DOHH2 (cell line): ENCODE data around the gene DENND6B.

Source experiments
- EZH2phosphoT487 ChIP-seq: fragments of 200-600 bp; sonication (generic); IDR thresholded peaks from 2 replicates; pipeline ENCODE4 v1.6.1; 2017; ENCODE audit warnings: borderline replicate concordance, mild to moderate bottlenecking, antibody characterized with exemption, low read length, moderate library complexity, mixed read lengths
- TF ChIP-seq, protein P1 (sequence below): fragments of 200-600 bp; sonication (generic); IDR thresholded peaks from one replicate; pipeline ENCODE4 v1.5.1; 2014; ENCODE audit warnings: antibody characterized with exemption, mild to moderate bottlenecking, low read depth, low read length; ENCODE audit not compliant: poor library complexity, severe bottlenecking

DNA sequence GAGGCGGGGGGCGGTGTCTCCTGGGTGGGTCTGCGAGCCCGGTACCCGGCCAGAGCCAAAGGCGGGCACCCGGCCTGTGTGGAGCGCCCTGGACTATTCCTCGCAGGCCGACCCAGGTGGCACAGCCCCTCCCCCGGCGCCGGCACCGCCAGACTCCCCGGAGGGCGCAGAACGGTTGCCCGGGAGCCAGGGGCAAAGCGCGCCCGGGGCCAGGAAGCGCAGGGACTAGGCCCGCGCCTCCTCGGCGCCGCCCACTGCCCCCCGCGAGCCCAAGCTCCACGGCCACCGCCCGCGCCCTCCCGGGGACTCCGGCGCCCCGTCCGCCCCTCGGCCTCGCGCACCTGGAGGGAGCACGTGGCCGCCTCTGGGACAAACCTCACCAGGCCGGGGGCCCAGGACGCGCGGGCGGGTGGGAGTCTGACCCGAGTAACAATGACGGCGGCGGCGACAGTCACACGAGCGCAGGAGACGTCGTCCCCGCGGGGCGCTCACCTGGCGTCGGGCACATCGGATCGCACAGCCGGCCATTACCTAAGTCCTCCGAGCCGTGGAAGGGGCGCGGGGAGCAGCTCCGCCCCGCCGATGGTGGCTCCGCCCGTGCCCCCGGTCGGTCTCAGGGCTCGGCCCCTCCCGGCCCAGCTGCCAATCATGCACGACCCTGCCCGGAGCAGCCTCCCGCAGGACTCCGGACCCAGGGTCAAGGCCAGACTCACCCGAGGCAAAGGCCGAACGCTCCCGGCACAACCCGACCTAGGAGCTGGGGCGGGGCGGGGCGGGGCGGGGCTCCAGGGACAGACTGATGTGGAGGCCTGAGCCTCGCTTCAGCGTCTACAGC lies 26.8 kb downstream of the DENND6B start:
- TF ChIP-seq, protein P1, sequence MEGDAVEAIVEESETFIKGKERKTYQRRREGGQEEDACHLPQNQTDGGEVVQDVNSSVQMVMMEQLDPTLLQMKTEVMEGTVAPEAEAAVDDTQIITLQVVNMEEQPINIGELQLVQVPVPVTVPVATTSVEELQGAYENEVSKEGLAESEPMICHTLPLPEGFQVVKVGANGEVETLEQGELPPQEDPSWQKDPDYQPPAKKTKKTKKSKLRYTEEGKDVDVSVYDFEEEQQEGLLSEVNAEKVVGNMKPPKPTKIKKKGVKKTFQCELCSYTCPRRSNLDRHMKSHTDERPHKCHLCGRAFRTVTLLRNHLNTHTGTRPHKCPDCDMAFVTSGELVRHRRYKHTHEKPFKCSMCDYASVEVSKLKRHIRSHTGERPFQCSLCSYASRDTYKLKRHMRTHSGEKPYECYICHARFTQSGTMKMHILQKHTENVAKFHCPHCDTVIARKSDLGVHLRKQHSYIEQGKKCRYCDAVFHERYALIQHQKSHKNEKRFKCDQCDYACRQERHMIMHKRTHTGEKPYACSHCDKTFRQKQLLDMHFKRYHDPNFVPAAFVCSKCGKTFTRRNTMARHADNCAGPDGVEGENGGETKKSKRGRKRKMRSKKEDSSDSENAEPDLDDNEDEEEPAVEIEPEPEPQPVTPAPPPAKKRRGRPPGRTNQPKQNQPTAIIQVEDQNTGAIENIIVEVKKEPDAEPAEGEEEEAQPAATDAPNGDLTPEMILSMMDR: no peak
- TF ChIP-seq EZH2phosphoT487: no peak
